HG02623 (cell line): ENCODE measurements around the gene EFCAB6.

Experiments used
- ATAC-seq: cut with Tn5 transposase; IDR thresholded peaks from one replicate; pipeline ENCODE4 v1.9.1; 2021; ENCODE audit warnings: moderate library complexity; ENCODE audit not compliant: unreplicated experiment

The EFCAB6 gene

DNA sequence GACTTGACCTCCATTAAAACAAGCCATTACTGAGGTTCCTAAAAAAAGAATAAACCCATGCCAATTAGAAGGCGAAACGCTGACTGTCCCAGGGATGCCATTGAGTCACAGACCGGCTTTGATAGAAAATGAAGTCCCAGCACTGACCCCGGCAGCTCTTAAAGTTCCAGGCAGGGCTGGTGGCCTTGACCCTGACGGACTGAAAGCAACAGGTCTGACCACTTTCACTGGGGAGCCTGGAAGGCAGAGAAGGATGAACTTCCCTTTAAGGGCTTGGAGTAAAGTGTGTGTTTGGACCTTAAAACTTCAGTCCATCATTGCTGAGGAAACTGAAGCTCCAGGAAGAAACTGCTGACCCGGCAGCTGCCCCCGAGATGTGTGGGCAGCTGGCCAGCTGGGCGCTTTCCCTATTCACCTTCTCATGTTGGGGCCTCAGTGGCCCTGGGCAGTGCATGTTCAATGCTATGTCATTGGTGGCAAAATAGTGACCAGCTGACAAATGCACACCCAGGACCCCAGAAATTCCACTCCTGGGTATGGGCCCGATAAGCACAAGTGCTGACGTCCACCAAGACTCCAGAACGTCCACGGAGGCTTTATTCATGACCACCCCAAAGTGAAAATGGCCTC lies 18.9 kb upstream of the EFCAB6 start:
- no peak for ATAC-seq

DNA sequence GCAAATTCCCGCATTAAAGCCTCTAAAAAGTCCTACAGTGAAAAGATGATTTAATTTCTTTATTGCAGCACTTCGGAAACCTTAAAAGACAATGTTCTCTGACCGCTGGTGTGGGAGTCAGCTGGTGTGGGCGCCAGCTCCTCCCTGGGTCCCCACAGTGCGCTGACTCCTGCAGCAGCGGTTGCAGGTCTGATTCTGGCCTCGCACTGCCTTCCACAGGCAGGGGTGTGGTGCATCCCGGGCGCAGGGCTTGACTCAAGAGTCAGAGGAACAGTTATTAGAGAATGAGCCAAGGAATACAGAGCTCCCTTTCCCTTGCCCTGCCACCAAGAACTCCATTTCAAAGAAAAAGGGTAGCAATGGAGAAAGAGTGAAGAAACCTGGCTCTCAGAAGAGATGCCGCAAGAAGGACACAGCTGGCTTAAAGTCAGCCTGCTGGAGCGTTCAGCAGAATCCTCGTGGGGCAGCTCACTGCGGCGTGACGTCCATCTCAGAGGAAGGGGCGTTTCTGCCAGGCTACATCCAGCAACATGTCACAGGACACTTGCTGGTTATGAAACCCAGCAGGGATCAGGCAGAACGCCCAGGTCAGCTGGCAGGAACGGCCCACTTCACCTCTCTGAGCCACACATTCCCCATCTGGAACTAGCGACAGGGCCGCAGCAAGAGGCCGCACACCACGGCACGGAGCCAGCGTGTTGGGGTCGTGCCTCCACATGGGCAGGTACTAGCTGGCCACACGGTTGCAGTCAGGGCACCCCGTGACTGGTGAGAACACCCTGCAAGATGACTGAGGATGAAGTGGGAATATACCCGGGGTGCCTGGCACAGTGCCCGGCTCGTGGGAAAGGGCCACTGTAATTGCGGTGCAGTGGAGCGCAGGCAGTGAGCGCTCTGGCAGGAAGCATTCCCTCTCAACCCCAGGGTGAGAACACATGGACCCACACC lies 18.1 kb upstream of the EFCAB6 start:
- no peak for ATAC-seq

DNA sequence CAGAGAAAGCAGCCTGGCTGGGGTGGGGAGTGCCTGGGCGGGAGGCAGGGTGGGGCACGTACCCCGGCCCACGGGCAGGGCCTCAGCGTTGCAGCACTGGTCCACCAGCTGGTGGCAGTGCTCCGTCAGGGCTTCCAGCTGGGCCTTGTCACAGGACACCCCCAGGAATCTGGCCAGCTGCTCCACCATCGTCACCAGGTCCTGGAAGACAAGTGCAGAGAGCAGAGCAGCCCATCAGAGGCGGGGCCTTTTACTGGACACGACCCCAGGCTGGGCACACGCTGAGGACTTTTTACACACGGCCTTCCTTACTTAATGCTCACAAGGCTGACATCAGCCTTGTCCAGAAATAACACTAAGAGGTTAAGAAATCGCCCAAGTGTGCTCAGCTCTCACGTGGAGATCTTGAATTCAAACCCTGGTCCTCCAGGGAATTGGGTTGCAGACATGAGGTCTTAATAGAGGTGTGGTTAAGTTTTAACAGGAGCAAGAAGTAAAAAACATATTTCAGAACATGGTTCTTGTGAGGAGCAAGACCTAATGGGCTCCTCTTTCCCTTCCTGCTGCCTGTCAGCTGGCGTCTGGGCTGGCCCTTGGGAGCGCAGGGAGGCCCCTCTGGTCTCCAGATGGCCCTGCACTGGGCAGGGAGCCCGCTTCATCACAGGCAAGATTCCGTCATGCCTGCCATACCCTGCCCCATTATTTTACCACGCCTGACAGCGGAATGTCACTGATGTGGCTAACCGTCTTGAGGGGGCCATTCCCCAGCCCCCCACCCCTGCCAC lies 17.1 kb upstream of the EFCAB6 start:
- no peak for ATAC-seq

DNA sequence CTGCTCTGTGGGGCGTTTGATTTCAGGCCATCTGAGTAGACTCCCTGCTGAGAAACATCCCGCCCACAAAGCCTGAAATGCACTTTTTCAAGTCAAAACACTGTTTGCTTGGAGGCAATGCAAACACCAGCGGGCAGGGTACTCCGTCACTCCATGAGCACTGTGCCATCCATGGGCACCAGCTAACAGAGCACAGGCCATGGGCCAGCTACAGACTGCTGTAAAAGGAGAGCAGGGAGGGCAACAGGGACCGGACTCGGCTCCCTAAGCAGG lies 16.6 kb upstream of the EFCAB6 start:
- no peak for ATAC-seq

DNA sequence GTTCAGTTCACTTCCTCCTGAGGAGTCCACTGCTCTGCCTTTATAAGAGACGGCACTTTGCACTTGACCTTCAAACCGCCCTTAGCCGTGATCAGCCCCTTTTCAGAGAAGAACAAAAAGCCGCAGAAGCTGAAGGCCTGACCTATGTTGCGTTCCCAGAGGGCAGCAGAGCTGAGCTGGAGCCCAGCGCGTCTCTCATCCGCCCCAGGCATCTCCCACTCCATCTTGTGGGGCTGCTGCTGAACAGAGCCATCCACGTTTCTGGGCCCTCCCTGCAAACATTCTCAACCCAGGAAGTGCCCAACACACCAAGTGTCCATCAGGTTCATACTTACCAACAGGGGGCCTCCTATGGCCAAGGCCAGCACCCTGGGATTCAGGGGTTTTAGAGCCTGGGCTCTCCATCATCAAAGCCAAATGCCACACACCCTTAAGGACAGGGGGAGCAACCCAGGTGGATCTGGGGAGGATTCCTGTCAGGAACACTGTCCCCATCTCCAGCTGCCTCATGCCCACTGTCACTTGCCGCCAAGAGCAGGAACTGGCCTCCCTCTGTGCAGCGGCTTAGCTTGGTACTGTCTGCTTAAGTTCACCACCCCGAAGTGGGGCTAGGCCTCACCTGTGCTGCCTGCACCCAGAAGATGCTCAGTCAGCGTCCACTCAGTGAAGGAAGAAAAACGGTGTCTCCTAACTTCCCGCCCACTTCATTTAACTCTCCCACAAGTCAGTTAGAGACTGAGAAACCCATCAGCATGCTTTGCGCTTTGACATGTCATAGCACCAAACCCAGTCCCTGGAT lies 16.0 kb upstream of the EFCAB6 start:
- ATAC-seq = no peak

DNA sequence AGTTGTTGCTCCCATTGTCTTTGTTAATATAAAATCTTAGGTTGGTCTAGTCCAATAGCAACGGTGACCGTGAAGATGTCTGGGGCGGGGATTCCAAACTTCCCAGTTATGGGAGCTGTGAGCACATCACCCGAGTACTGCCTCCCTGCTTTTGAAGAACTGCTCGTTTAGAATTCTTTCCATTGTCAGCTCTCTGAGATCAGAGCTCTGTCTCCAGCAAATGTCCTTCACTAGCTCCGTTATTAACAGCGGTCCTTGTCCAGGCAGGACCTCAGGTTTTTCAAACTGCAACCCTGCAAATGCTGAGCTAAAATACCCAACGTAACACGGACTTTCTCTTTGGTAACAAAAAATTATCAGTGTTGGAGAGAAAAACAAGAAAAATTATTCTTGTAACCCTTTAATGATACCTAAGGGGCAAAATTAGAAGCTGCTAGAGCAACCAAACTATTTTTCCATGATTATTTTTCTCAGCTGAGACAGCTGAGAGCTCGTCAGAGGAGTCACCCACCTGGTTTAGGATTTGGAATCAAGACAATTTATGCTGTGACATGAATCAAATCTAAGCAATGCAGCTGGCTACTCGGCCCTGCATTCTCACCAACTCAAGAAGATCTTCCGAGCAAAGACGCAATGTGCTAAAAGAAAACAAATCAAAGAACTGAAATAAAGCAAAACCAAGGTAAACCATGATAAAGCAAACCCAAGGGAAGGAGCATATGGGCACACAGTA lies 15.1 kb upstream of the EFCAB6 start:
- no peak for ATAC-seq

DNA sequence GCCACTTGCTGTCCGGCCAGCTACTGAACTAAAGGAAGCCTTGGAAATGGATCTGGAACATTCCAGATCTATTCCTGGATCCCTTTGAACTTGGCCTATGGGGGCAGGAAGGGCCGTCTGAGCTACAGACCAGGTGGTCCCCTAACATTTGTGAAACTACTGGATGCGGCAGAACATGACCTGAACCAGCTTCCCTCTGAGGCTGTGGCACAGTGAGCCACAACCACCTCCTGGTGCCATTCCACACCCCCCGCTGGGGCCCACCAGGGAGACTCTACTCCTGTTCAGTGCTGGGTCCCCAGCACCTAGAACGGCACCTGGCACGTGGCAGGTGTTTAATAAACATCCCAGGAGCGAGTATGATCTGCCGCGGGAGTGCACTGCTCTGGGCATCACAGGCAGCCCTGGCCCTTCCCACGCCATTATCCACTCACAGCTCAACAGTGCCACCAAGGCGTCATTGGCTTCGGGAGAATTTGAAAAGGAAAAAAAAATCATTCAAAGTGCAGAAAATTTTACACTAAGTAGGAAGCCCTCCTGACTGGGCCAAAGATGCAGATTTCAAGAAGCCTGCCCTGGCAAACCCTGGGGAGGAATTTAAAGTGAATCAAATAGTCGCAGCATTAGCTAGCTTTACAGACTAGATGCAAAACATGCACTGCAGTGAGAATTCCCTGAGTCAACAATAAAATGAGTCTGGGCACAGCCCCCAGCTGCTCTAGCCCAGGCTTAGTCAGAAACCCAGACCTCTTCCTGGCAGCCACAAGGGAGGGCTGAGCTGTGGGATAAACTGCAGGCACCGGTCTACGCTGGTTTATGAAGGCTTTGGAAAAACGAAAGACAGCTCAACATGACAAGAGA lies 14.3 kb upstream of the EFCAB6 start:
- ATAC-seq = no peak

DNA sequence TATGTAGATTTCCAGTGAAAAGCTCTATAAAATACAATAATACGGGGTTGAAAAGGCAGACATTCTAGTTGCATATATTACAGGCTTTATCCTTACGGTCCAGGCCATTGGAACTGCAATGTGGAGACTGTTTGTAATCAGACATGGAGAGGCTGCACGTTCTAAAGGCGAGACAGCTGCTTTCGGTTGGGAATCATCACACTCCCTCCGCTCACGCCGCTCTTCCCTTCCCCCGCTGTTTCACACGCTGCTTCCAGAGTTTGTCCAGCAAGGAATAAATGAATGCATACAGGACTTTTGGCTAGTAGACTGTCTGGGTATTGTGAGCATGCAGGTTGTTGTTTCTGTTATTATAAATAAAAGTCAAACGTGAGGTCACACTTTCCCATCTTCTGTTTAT lies 13.5 kb upstream of the EFCAB6 start:
- ATAC-seq = no peak

DNA sequence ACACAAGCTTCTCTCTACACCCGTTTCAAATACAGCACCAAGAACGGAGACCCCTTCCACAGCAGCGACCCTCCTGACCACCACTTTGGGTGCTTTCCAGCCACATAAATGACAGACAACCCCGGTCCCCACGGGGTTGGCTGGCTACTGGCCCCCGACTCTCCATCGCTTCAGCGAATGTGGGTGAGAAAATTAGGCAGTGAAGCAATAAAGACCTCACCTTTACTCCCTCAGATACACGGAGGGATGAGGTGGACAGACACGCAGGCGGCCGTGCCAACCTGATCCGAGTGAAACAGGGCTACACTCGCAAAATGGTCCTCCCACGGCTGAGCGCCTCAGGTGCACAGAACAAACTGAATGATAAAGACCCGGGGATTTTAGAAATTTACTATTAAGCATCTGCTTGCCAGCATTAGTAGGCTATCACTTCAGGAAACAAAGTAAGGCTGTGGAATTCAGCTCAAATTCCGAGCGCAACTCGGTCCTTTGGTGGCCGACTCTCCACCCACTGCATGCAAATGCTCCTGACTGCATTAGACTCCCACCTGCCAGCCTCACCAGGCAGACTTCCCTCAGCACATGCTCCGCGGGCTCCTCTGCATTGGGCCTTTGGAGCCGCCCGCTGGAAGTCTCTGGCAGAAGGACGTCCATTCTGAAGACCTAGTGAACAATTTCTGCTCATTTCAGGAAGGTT lies 12.8 kb upstream of the EFCAB6 start:
- no peak for ATAC-seq

DNA sequence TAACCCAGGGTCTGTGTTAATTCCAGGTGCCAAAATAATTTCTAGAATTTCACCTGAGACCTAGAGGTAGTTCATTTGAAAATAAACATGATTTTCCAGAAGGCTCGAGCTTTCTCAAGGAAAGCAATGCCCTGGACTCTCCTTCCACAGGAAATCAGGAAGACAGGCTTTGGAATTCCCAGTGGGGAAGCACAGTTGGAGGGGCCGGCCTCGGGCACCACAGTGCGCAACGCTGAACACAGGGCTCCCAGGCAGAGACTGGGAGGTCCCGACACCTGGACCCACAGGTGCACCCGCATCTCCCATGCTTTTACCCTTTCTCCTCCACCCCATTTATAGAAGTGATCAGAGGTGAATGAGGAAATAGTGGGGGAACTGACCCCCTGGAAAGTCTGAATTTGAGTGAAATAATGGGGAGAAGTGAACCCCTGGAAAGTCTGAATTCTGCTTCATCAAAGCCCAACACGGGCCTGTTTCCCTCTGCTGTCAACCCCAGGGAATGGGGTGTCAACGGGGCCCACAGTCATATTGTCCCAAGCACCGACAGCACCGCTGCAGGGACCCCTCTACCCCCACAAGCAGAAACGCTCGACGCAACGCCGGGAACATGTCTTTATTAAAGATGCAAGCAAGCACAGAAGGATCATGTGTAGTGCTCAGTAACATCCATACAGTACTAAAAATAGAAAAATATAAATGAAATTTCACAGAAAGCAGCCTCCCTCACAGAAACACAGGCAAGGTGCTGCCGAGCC lies 12.0 kb upstream of the EFCAB6 start:
- ATAC-seq = no peak

DNA sequence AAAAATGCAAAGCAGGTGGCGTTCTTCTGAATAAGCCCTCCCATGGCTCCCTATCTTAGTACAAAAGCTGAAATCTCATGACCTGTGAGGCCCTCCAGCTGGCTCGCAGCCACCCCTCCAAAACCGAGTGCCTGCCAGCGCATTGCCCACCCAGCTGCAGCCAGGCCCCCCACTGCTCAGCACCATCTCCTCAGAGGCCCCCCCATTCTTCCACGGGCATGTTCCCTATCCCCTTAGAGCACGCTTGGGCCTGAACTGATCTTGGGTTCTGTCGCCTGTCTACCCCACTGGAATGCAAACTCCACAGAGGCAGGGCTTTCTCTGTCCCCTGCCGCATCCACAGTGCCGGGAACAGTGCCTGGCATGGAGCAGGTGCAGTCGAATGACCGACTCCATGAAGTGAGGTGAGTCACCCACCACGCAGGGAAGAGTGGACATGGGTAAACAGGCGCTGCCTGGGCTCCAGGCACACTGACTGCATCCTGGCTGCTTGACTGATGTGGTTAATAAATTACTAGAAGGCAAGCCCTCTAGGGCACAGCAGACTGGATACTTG lies 11.3 kb upstream of the EFCAB6 start:
- no peak for ATAC-seq

DNA sequence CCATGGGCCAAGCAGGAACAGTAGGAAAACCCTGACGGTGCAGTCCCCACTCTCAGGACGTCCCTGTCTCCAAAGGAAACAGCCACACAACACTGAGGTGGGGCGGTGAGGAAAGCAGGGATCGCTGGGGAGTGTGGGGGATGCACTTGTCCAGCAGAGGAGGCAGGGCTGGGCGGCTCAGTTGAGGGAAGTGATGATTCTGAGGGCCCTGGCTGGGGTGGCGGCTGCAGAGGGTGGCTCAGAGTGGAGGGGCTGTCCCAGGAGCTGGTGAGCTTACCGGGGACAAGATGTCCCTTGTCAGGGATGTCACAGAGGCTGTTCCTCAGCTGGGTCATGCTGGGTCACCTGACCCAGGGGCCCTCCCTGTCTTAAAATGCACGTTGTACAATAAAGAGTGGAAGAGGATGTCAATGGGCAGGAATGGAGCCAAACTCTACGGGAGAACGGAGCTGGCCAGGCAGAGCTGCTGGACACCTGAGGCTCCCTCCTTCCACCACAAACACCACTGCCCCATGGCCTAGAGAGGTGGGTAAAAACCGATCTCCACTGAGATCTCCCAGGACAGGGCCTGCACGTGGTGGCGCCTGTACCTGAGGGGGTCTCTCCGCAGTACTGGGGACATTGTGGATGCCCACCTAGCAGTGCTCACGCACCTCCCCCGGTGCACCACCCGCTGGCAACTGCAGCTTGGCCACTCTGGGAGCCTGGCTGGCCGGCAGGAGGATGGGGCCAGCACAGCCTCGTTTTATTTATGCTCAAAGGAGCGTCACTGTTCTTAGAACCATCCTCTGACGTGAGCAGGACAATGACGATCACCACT lies 9.7 kb upstream of the EFCAB6 start:
- ATAC-seq = no peak

DNA sequence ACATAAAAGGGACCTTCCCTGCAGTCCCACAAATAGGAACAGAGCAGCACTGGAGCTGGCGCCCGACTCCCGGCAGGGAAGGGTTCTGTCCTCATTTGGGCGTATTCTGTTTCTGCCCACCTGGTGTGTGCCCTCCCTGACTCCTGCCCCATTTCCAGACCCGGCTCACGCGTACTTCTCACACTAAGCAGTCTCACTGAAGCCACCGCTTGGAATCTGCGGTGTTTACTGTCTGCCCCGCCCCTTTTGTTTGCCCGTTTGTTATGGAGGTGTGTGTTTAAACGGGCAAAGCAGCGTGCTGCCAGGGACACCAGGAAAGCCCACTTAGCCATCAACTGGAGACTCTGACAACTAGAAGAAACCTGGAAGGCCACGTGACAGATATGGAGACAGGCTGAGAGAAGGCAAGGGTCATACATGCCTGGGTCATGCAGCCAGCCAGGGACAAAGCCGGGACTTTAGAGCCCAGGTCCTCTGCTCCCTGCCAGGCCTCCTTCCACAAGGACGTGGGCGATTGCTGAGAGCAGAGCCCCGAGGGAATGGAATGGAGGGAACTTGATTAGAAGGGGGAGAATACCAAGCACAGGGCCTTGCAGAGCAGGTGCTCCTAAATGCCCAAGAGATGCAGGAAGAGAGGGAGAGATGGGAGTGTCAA lies 8.7 kb upstream of the EFCAB6 start:
- no peak for ATAC-seq

DNA sequence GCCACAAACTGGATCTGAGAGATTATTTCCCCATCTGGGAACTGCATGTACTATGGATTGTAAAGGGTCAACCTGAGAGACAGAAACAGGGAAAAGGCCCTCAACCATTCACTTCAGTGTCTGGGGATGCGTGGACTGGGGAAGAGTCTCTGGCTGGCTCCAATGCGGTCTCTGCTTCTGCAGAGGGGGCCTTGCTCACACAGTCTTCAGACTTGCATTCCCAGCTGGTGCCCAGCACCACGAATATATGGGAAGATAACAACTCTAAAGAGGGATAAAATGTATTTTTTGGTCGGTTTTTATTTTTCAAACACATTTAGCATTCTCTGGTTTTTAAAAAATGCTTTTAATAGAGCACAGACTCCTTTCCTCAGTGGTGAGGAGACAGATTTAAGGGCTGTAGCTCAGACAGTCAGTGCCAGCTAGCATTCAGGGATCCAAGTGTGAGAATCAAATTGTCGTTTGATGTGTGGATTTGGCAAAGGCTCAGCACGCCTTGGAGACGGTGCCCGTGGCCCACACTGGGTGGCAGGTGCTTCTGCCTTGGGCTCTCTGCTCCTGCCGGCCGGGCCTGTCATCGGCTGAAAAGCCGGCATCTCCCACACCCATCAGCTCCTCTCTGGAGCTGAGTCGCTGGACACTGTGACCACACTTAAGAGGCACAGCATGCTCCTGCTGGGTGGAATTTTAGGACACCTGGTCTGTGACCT lies 8.0 kb upstream of the EFCAB6 start:
- no peak for ATAC-seq

DNA sequence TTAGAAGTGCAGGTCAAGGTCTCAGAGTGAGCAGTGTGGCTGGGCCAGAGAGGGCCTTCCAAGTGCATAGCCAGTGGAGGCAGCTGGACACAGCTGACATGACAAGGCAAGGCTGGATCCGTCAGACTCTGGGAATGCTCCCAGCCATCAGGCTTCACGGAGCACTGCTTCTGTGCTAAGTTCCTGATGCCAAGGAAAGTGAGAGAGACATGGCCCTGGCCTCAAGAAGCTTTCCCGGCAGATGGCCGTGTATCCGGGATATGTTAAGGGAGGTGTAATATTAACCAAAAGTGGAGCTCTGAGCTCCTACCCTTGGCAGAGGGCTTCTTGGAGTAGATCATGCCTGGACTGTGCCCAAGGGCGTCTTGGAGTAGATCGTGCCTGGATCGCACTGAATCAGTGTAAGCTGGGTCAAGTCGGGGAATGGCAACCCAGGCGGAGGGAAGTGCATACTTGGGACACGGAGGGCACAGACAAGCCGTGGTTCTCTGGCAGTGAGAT lies 7.4 kb upstream of the EFCAB6 start:
- no peak for ATAC-seq

DNA sequence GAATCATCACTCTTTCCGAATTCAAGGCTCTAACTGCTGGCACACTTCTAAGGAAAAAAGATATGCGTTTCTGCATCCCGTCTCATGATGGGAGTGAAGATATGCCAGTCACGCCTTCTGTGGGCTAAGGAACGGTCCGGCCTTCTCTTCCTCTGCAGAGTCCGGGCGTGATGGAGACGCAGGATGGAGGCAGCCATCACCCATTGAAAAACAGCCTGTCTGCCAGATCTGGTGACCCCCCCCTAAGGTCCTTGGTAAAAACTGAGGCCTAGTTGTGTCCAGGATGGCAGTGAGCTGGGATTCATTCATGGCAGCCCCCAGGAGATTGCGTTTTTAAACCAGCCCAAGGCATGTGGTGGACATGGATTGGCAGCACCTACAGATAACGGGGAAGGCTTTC lies 6.9 kb upstream of the EFCAB6 start:
- no peak for ATAC-seq
